H1 (cell line): ENCODE data around the gene POLR2L. TPM values are rescaled to one million over a fixed set of nuclear protein-coding genes. Genes with fewer than 3 reads are reported as not detected.

Experiments
- CTCF ChIA-PET: fragments of 300-600 bp; sonication (Branson Sonifier 250); formaldehyde crosslinking; loops from one replicate; lab custom pipeline; 2021; ENCODE audit not compliant: partially characterized antibody; lab: Charles Lee
- POLR2A ChIA-PET: fragments of 300-600 bp; sonication (Branson Sonifier 250); formaldehyde crosslinking; loops from one replicate; lab custom pipeline; 2021; ENCODE audit warnings: inconsistent platforms; ENCODE audit not compliant: partially characterized antibody; lab: Charles Lee
- DNase-seq, 2 experiments: peaks; one replicate each; pipeline versions ENCODE4 v3.0.0 to v3.0.0-alpha.2; 2010 to 2022; ENCODE audit warnings: low spot score in 2 of 2, low read depth in 1 of 2, mixed read lengths in 1 of 2
- FAIRE-seq: peaks from 2 replicates; lab custom pipeline; 2011; peaks lifted over from hg19 to GRCh38; lab: Jason Lieb, UNC
- H2AFZ ChIP-seq: 2 replicates; pipeline ENCODE4 v1.8.1; 2012; ENCODE audit warnings: low read length, inconsistent platforms
- H2AK5ac ChIP-seq: 2 replicates; pipeline ENCODE4 v1.6.1; 2013; ENCODE audit warnings: low read depth, low read length
- H2BK120ac ChIP-seq: replicated peaks from 2 replicates; pipeline ENCODE3; 2013; ENCODE audit warnings: low read depth, low read length, inconsistent platforms
- H2BK12ac ChIP-seq: 2 replicates; pipeline ENCODE4 v1.6.1; 2013; ENCODE audit warnings: low read depth, low read length
- H2BK15ac ChIP-seq: 2 replicates; pipeline ENCODE4 v1.6.1; 2013; ENCODE audit warnings: low read length
- H2BK20ac ChIP-seq: 2 replicates; pipeline ENCODE4 v1.6.1; 2013; ENCODE audit warnings: low read length
- H2BK5ac ChIP-seq: 2 replicates; pipeline ENCODE4 v1.6.1; 2013; ENCODE audit warnings: low read depth, low read length
- H3K14ac ChIP-seq: 2 replicates; pipeline ENCODE4 v1.6.1; 2013; ENCODE audit warnings: inconsistent platforms; ENCODE audit not compliant: insufficient read length
- H3K18ac ChIP-seq: 2 replicates; pipeline ENCODE4 v1.6.1; 2013; ENCODE audit warnings: low read length; ENCODE audit errors: extremely low read depth
- H3K23ac ChIP-seq: 2 replicates; pipeline ENCODE4 v1.6.1; 2013; ENCODE audit warnings: inconsistent platforms; ENCODE audit not compliant: insufficient read length
- H3K23me2 ChIP-seq: 2 replicates; pipeline ENCODE4 v1.6.1; 2013; ENCODE audit warnings: low read depth, low read length
- H3K27ac ChIP-seq: 2 replicates; pipeline ENCODE4 v1.6.1; 2011; ENCODE audit warnings: low read depth, low read length, inconsistent platforms
- H3K27me3 ChIP-seq, 4 experiments: replicated peaks in 1 of 4; 1 replicate in 1 of 4; 2 replicates in 3 of 4; pipeline versions ENCODE4 v1.6.1 to v1.8.1; 2011 to 2013; ENCODE audit warnings: low read length in 3 of 4, mild to moderate bottlenecking in 3 of 4, inconsistent platforms in 2 of 4, mixed read lengths in 2 of 4, moderate library complexity in 1 of 4; ENCODE audit not compliant: control insufficient read depth in 3 of 4, insufficient read depth in 3 of 4; ENCODE audit errors: extremely low read depth in 1 of 4
- H3K36me3 ChIP-seq, 4 experiments: 2 replicates each; pipeline versions ENCODE4 v1.6.1 to v1.8.1; 2011 to 2013; ENCODE audit warnings: mild to moderate bottlenecking in 4 of 4, low read length in 3 of 4, moderate library complexity in 2 of 4, control low read depth in 1 of 4, inconsistent platforms in 1 of 4; ENCODE audit not compliant: insufficient read depth in 4 of 4, control insufficient read depth in 2 of 4
- H3K4ac ChIP-seq: replicated peaks from 2 replicates; pipeline ENCODE3; 2013; ENCODE audit warnings: low read length, low read depth, mixed read lengths, inconsistent platforms; ENCODE audit not compliant: insufficient read length
- H3K4me1 ChIP-seq, 4 experiments: replicated peaks in 1 of 4; 1 replicate in 1 of 4; 2 replicates in 3 of 4; pipeline versions ENCODE4 v1.6.1 to v1.8.1; 2011 to 2013; ENCODE audit warnings: low read length in 3 of 4, inconsistent platforms in 2 of 4, mixed read lengths in 1 of 4; ENCODE audit not compliant: insufficient read depth in 4 of 4, control insufficient read depth in 3 of 4
- H3K4me2 ChIP-seq, 2 experiments: 2 replicates each; pipeline versions ENCODE4 v1.6.1 to v1.8.1; 2011 to 2013; ENCODE audit warnings: low read depth in 2 of 2, low read length in 2 of 2, control low read depth in 1 of 2, inconsistent platforms in 1 of 2, mild to moderate bottlenecking in 1 of 2; ENCODE audit not compliant: insufficient read depth in 1 of 2
- H3K4me3 ChIP-seq, 4 experiments: fragments of 200-600, 300-600 bp in 1 of 4; sonication (generic), shearing (Covaris generic), sonication (Bioruptor Twin) in 1 of 4; 2 replicates each; pipeline versions ENCODE4 v1.5.1 to v1.8.1; 2011 to 2016; ENCODE audit warnings: low read length in 4 of 4, low read depth in 3 of 4, control low read depth in 2 of 4, inconsistent platforms in 2 of 4, mild to moderate bottlenecking in 2 of 4, mixed read lengths in 1 of 4, moderate library complexity in 1 of 4; ENCODE audit not compliant: insufficient read depth in 2 of 4; ENCODE audit errors: extremely low read depth in 1 of 4
- H3K56ac ChIP-seq: replicated peaks from 2 replicates; pipeline ENCODE3; 2013; ENCODE audit warnings: low read depth, mild to moderate bottlenecking, mixed read lengths, low read length, inconsistent platforms; ENCODE audit not compliant: insufficient read length
- H3K79me1 ChIP-seq: 2 replicates; pipeline ENCODE4 v1.6.1; 2013; ENCODE audit warnings: low read depth, low read length, control low read depth
- H3K79me2 ChIP-seq, 2 experiments: 2 replicates each; pipeline versions ENCODE4 v1.6.1 to v1.8.1; 2012 to 2013; ENCODE audit warnings: low read length in 2 of 2, mild to moderate bottlenecking in 2 of 2, inconsistent platforms in 1 of 2; ENCODE audit not compliant: insufficient read depth in 2 of 2, control insufficient read depth in 1 of 2
- H3K9ac ChIP-seq, 4 experiments: replicated peaks in 1 of 4; 1 replicate in 1 of 4; 2 replicates in 3 of 4; pipeline versions ENCODE4 v1.6.1 to v1.8.1; 2011 to 2013; ENCODE audit warnings: low read depth in 3 of 4, low read length in 3 of 4, control low read depth in 2 of 4, mild to moderate bottlenecking in 2 of 4, moderate library complexity in 2 of 4, inconsistent platforms in 1 of 4; ENCODE audit errors: extremely low read depth in 1 of 4
- H3K9me3 ChIP-seq, 2 experiments: 2 replicates each; pipeline versions ENCODE4 v1.6.1 to v1.8.1; 2012 to 2013; ENCODE audit warnings: mild to moderate bottlenecking in 2 of 2, moderate library complexity in 2 of 2, control low read depth in 1 of 2, inconsistent platforms in 1 of 2, low read depth in 1 of 2, low read length in 1 of 2, mixed read lengths in 1 of 2; ENCODE audit not compliant: insufficient read depth in 2 of 2
- H4K20me1 ChIP-seq, 2 experiments: replicated peaks in 1 of 2; 2 replicates each; pipeline versions ENCODE3 to v1.8.1; 2011 to 2013; ENCODE audit warnings: inconsistent platforms in 2 of 2, low read length in 2 of 2, mild to moderate bottlenecking in 1 of 2; ENCODE audit not compliant: insufficient read depth in 2 of 2, control insufficient read depth in 1 of 2
- H4K5ac ChIP-seq: 2 replicates; pipeline ENCODE4 v1.6.1; 2013; ENCODE audit warnings: low read length, low read depth, mixed read lengths, inconsistent platforms; ENCODE audit not compliant: insufficient read length
- H4K8ac ChIP-seq: 2 replicates; pipeline ENCODE4 v1.8.0; 2013; ENCODE audit warnings: mild to moderate bottlenecking, moderate library complexity, low read length, inconsistent platforms; ENCODE audit not compliant: insufficient read depth; ENCODE audit errors: extremely low read depth
- H4K91ac ChIP-seq: replicated peaks from 2 replicates; pipeline ENCODE3; 2013; ENCODE audit warnings: low read length, mixed read lengths, inconsistent platforms; ENCODE audit not compliant: insufficient read length
- ASH2L ChIP-seq: fragments of 200-600, 300-600 bp; sonication (generic); IDR thresholded peaks from one replicate; pipeline ENCODE4 v1.7.1; 2017; ENCODE audit warnings: low read length
- CBX5 ChIP-seq: fragments of 300-800, 300-1000 bp; sonication (generic); IDR thresholded peaks from 2 replicates; pipeline ENCODE4 v1.7.1; 2016; ENCODE audit warnings: antibody characterized with exemption, low read length, low read depth
- CBX8 ChIP-seq: fragments of 300-800, 300-1000 bp; sonication (generic); IDR thresholded peaks from 2 replicates; pipeline ENCODE4 v1.7.1; 2016; ENCODE audit warnings: low read depth, low read length, borderline replicate concordance
- CEBPB ChIP-seq: IDR thresholded peaks from 2 replicates; pipeline ENCODE4 v1.6.1; 2012; ENCODE audit warnings: low read depth, low read length
- CREB1 ChIP-seq: IDR thresholded peaks from 2 replicates; pipeline ENCODE4 v1.6.1; 2012; ENCODE audit warnings: inconsistent platforms
- HDAC6 ChIP-seq: IDR thresholded peaks from one replicate; pipeline ENCODE4 v1.7.1; 2012; ENCODE audit warnings: low read depth, mild to moderate bottlenecking, inconsistent platforms, low read length, moderate library complexity
- KDM4A ChIP-seq: IDR thresholded peaks from one replicate; pipeline ENCODE4 v1.7.1; 2012; ENCODE audit warnings: low read depth, mild to moderate bottlenecking, moderate library complexity, low read length, inconsistent platforms; ENCODE audit not compliant: severe bottlenecking
- RNF2 ChIP-seq: fragments of 200-900, 300-1000 bp; sonication (generic); IDR thresholded peaks from 2 replicates; pipeline ENCODE4 v1.7.1; 2016; ENCODE audit warnings: borderline replicate concordance, low read depth, mild to moderate bottlenecking, antibody characterized with exemption, low read length; ENCODE audit not compliant: poor library complexity, severe bottlenecking; ENCODE audit errors: missing control alignments
- SIX5 ChIP-seq: IDR thresholded peaks from 2 replicates; pipeline ENCODE4 v1.6.1; 2011; ENCODE audit warnings: mild to moderate bottlenecking, low read depth, low read length
- SP2 ChIP-seq: IDR thresholded peaks from 2 replicates; pipeline ENCODE4 v1.6.1; 2012; ENCODE audit warnings: mild to moderate bottlenecking, low read length, inconsistent platforms
- SRF ChIP-seq: IDR thresholded peaks from 2 replicates; pipeline ENCODE4 v1.6.1; 2011; ENCODE audit warnings: mild to moderate bottlenecking, low read depth, low read length, moderate library complexity
- TBP ChIP-seq: IDR thresholded peaks from 2 replicates; pipeline ENCODE4 v1.6.1; 2011; ENCODE audit warnings: low read depth, low read length, improper control_type of control experiment
- WGBS, 2 experiments: shearing (Covaris generic) in 1 of 2; methylation state at CpG; one replicate each; pipeline versions ENCODE4 v1.1.6 to v1.1.7; 2013 to 2015; ENCODE audit warnings: low lambda C conversion rate in 2 of 2, mixed read lengths in 2 of 2, inconsistent platforms in 1 of 2, low coverage in 1 of 2, missing lambda C conversion rate in 1 of 2; ENCODE audit not compliant: insufficient replicate concordance in 2 of 2, insufficient coverage in 1 of 2, insufficient read length in 1 of 2; ENCODE audit errors: extremely low coverage in 1 of 2, missing lambda C conversion rate in 1 of 2; 5-methylcytosine and 5-hydroxymethylcytosine counted together
- polyA plus RNA-seq, 7 experiments: library from polyadenylated mRNA; depleted of rRNA in 3 of 7; stranded (reverse) in 5 of 7; unstranded in 2 of 7; fragments of >200 nt in 5 of 7; fragments of 200-250 nt in 2 of 7; gene quantifications; 1 replicate in 5 of 7; 2 replicates in 1 of 7; 4 replicates in 1 of 7; pipeline versions ENCODE4 v1.2.1 to v1.2.3, GENCODE V29; 2011 to 2013; ENCODE audit warnings: missing spikeins in 2 of 7, mixed read lengths in 2 of 7
- total RNA-seq: library from RNA; stranded (reverse); fragmentation: NEBNext Ultra II Directional; extraction: Animal tissue kit (Norgen Biotek cat#: 25700); gene quantifications from 2 replicates; pipeline ENCODE4 v1.2.1, GENCODE V29; 2021
- TF ChIP-seq, protein P1 (sequence below): IDR thresholded peaks from 2 replicates; pipeline ENCODE4 v1.6.1; 2012; ENCODE audit warnings: inconsistent platforms

Gene POLR2L
- total and polyA plus RNA-seq, 2 of the 8 experiments (the other 6 are each of a cell fraction or from before 2014, with no cell fraction given) = 140 to 151 TPM

DNA sequence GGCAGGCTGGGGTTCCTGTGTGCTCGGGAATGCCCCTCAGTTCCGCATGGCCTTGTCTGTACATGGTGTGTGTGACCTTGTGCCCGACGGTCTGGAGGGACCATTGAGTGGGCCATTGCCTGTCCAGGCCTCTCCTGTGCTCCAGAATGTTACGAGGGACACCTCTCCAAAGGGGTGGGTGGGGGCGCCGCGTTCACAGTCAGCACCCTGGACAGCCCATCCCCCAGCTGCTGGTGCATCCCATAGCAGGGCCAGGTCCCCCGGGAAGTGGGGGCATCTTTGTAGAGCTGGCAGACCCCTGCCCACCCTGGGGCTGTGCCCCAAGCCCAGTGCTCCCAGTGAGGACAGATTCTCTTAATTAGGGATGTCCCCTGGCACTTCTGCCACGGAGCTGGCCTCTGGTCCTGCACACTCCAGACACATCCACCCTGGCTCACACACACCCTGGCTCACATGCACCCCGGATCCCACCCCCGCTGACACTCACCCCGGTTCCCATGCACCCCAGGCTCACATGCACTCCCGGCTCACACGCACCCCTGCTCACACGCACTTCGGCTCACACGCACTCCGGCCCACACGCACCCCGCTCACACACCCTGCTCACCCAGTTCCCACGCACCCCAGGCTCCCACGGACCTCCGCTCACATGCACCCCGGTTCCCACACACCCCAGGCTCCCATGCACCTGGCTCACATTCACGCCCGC, 15.9 kb upstream of the POLR2L start:
- Histone ChIP-seq H3K79me2 (no peaks in the 10 kb centered on the region), H3K4ac (no peak overlapping the region), H3K79me1 (peaks cover 5% of the 10 kb centered on the region), H3K36me3 (no peaks in the 10 kb centered on the region), H2BK5ac (no peak overlapping the region), H4K5ac (no peak overlapping the region), H3K4me3 (no peak overlapping the region), H3K14ac (no peak overlapping the region), H4K20me1 (peaks cover 15 to 57% of the 10 kb centered on the region in 2 experiments), H3K27ac (no peak overlapping the region), H3K4me2 (no peak overlapping the region), H3K9me3 (no peaks in the 10 kb centered on the region), H2BK120ac (no peak overlapping the region), H4K91ac (no peak overlapping the region), H3K9ac (no peak overlapping the region), H2BK20ac (no peak overlapping the region), H3K23ac (no peak overlapping the region), H2BK12ac (no peak overlapping the region; the same call in 1 of the 2 replicates), H3K18ac (no peak overlapping the region), H2BK15ac (no peak overlapping the region), H3K23me2 (no peaks in the 10 kb centered on the region), H2AFZ (no peak overlapping the region), H3K56ac (no peak overlapping the region), H3K4me1 (peaks cover 0 to 28% (median 22%) of the 10 kb centered on the region in 4 experiments; a peak in 6 of 7 replicates), H2AK5ac (no peak overlapping the region), H3K27me3 (peaks cover 0 to 2% (median 0%) of the 10 kb centered on the region in 4 experiments; a peak in 2 of 7 replicates), H4K8ac (no peak overlapping the region)
- DNase-seq (no peak), FAIRE-seq (no peak)
- 89% methylated on average over 27 of the region's 27 CpGs; no CpG with 5 or more reads in 1 of the 2 experiments for WGBS, 2 experiments
- POLR2A ChIA-PET = interaction anchor here (0.7 to 13.8 kb wide), 9 partner anchors 17 to 183 kb away, joined by 3 to 234 read pairs (median 4); partner anchors contain the start of genes CD151, POLR2L and TSPAN4
- CTCF ChIA-PET = interaction anchor here (0.9 to 10.5 kb wide), 2 partner anchors 12 to 117 kb away, joined by 3 to 74 read pairs; partner anchors contain the start of gene TSPAN4
- TF ChIP-seq CREB1 (no peak), SP2 (no peak), CBX5 (no peak), TBP (no peak), CBX8 (no peak), SIX5 (no peak), KDM4A (no peak), SRF (no peak), HDAC6 (no peak), CEBPB (no peak), RNF2 (no peak), ASH2L (no peak)
- TF ChIP-seq, protein P1, sequence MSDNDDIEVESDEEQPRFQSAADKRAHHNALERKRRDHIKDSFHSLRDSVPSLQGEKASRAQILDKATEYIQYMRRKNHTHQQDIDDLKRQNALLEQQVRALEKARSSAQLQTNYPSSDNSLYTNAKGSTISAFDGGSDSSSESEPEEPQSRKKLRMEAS = no peak
